Gastrocnemius medialis (tissue), 4 donors: ENCODE measurements around the gene MX2. TPM values are rescaled to one million over a fixed set of nuclear protein-coding genes. Genes with fewer than 3 reads are reported as not detected.

Experiments
- ATAC-seq, 2 donors: fragments of 150-250 bp; one replicate each; pipeline ENCODE4 v1.9.1; 2016
- DNase-seq, 2 donors: peaks; one replicate each; pipeline ENCODE4 v3.0.0-alpha.2; 2019
- H3K27ac ChIP-seq, 4 donors: fragments of 200-600 bp; sonication (generic); 1 replicate in 1 of 4; 2 replicates in 3 of 4; pipeline ENCODE4 v1.5.1; 2016 to 2018; ENCODE audit warnings: mild to moderate bottlenecking in 2 of 4, moderate library complexity in 1 of 4
- H3K27me3 ChIP-seq, 3 donors: fragments of 200-600 bp; sonication (generic) in 2 of 3; 1 replicate in 1 of 3; 2 replicates in 2 of 3; pipeline versions ENCODE4 v1.5.1 to v1.6.0; 2016 to 2019; ENCODE audit warnings: mild to moderate bottlenecking in 1 of 3, moderate library complexity in 1 of 3
- H3K36me3 ChIP-seq, 2 donors: fragments of 200-600 bp; sonication (generic) in 1 of 2; one replicate each; pipeline ENCODE4 v1.5.1; 2017 to 2018
- H3K4me1 ChIP-seq, 2 donors: fragments of 200-600 bp; sonication (generic) in 1 of 2; one replicate each; pipeline ENCODE4 v1.5.1; 2016 to 2017; ENCODE audit warnings: mild to moderate bottlenecking in 2 of 2
- H3K4me3 ChIP-seq, 4 donors: fragments of 200-600 bp; sonication (generic) in 3 of 4; 1 replicate in 1 of 4; 2 replicates in 3 of 4; pipeline ENCODE4 v1.5.1; 2016 to 2019; ENCODE audit warnings: mild to moderate bottlenecking in 2 of 4
- H3K9me3 ChIP-seq, 3 donors: fragments of 200-600 bp; sonication (generic) in 2 of 3; 1 replicate in 1 of 3; 2 replicates in 2 of 3; pipeline ENCODE4 v1.5.1; 2016 to 2019
- CTCF ChIP-seq, 5 experiments: fragments of 450-650 bp in 3 of 5; fragments of 200-600 bp in 2 of 5; sonication (generic) in 2 of 5; IDR thresholded peaks in 4 of 5; conservative IDR thresholded peaks in 1 of 5; 1 replicate in 4 of 5; 2 replicates in 1 of 5; pipeline ENCODE4 v1.5.1; 2016 to 2019; ENCODE audit warnings: antibody characterized with exemption in 5 of 5, mild to moderate bottlenecking in 3 of 5, moderate library complexity in 3 of 5
- POLR2A ChIP-seq, 2 donors: fragments of 450-650 bp; IDR thresholded peaks; one replicate each; pipeline ENCODE4 v1.6.1; 2017; ENCODE audit warnings: antibody characterized with exemption in 2 of 2, mild to moderate bottlenecking in 2 of 2, moderate library complexity in 2 of 2
- in situ Hi-C, 4 donors: fragments of 200-750 bp; cut with MboI; loops; one replicate each; pipeline versions ENCODE4 v1.15.0 to v1.8.0; 2017; ENCODE audit warnings: low sequenced_read_pairs in 4 of 4
- intact Hi-C: fragments of 100-400 bp; cut with DNase I; formaldehyde crosslinking; loops from one replicate; pipeline ENCODE4 v1.15.1; 2023; ENCODE audit warnings: low total_unique reads
- total RNA-seq, 4 donors: library from RNA; depleted of rRNA; stranded (reverse); fragments of >200 nt; gene quantifications; one replicate each; pipeline versions ENCODE4 v1.1.0 to v1.2.3, GENCODE V29; 2016

The MX2 gene
- total RNA-seq, 4 donors from 2014 or later: 1.1 to 6.8 (median 2.2) TPM

DNA sequence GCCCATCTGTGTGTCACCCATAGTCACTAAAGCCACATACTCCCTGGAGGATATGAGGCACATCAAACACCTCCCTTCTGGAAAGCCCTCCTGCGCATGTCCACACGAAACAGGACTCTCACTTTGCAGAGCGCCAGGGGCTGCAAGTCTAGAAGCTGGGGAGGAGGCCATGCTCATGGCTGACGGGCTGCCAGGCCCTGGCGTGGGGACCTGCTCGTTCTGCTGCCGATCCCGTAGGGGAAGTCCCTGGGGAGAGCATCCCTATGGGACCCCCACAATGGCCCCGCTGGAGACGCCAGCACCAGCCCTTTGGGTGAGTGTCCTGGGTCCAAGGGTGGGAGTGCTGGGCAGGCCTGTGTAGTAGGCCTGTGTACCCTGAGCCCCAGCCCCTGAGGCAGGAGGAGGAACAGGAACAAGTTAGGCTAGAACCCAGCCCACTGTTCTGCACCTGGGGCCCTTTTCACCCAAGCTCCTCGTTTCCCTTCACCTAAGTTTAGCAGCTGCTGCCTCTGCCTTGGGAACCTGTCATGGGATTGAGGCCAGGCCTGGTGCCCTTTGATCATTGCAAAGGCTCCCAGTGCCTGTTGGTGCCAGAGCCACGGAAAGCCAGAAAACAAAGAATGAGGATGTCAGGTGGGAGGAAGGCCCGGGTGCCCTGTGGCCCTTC lies 35.3 kb upstream of the MX2 start:
- no peak for DNase-seq
- Histone ChIP-seq H3K27me3 (no peaks in the 10 kb centered on the region), H3K36me3 (no peaks in the 10 kb centered on the region), H3K4me1 (no peaks in the 10 kb centered on the region), H3K9me3 (no peaks in the 10 kb centered on the region), H3K27ac (no peak overlapping the region), H3K4me3 (no peak overlapping the region)
- intact Hi-C loops (no loop called here), in situ Hi-C loops (no loop called here)
- ATAC-seq: no peak
- TF ChIP-seq POLR2A (IDR thresholded peaks at IDR 0.05) (no peak), CTCF (IDR thresholded peaks at IDR 0.05 in 4 of 5, conservative IDR thresholded peaks at IDR 0.05 in 1 of 5) (no peak)

GRCh38 chr21:41327753-41328152 lies 34.1 kb upstream of the MX2 start:
- TF ChIP-seq CTCF (IDR thresholded peaks at IDR 0.05 in 4 of 5, conservative IDR thresholded peaks at IDR 0.05 in 1 of 5) (no peak), POLR2A (IDR thresholded peaks at IDR 0.05) (no peak)
- no peak for DNase-seq
- no peak overlapping the region for H3K27ac ChIP-seq
- H3K4me3 ChIP-seq: no peak overlapping the region
- no peaks in the 10 kb centered on the region for H3K27me3 ChIP-seq
- intact Hi-C loops (no loop called here), in situ Hi-C loops (no loop called here)
- no peak for ATAC-seq
- H3K9me3 ChIP-seq: no peaks in the 10 kb centered on the region
- no peaks in the 10 kb centered on the region for H3K36me3 ChIP-seq
- no peaks in the 10 kb centered on the region for H3K4me1 ChIP-seq

DNA sequence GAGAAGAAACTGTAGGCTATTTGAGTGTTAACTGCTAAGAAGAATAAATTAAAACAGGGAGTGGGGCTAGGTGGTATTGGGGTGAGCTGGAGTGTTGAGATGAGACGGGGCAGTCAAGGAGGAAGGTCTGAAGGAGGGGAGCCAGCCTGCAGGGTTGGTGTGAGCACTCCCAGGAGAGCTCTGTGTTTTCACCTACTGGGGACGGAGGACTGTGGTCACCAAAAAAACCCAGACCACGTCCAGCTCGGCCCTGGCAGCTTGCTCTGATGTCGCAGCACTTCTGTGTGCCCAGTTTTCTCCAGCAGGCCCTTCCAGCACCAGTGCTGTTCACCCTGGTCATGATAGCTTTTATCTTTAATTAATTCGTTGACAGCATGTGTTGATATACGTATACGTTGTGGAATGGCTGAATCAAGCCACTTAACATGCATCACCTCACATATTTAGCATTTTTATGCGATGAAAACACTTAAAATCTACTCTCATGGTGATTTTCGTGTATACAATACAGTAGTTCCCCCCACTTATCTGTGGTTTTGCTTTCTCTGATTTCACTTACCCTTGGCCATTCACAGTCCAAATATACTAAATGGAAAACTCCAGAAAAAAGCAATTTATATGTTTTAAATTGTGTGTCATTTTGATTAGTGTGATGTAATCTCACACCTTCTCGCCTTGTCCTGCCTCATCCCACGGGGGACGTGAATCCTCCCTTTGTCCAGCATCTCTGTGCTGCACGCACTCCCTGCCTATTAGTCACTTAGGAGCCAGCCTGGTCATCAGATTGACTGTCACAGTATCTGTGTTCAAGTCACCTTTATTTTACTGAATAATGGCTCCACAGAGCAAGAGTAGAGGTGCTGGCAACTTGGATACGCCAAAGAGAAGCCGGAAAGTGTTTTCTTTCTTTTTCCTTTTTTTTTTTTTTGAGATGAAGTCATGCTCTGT lies 32.9 kb upstream of the MX2 start:
- no peaks in the 10 kb centered on the region for H3K9me3 ChIP-seq
- no peak for TF ChIP-seq CTCF (IDR thresholded peaks at IDR 0.05 in 4 of 5, conservative IDR thresholded peaks at IDR 0.05 in 1 of 5)
- no peak for TF ChIP-seq POLR2A (IDR thresholded peaks at IDR 0.05)
- H3K27ac ChIP-seq: no peak overlapping the region
- DNase-seq: no peak
- H3K27me3 ChIP-seq: no peaks in the 10 kb centered on the region
- no peaks in the 10 kb centered on the region for H3K4me1 ChIP-seq
- in situ Hi-C loops: no loop called here
- intact Hi-C loops: no loop called here
- H3K36me3 ChIP-seq: no peaks in the 10 kb centered on the region
- no peak for ATAC-seq
- no peak overlapping the region for H3K4me3 ChIP-seq

GRCh38 chr21:41333752-41334151 lies 28.1 kb upstream of the MX2 start:
- Histone ChIP-seq H3K27ac (no peak overlapping the region), H3K36me3 (no peaks in the 10 kb centered on the region), H3K4me1 (no peaks in the 10 kb centered on the region), H3K4me3 (no peak overlapping the region), H3K9me3 (no peaks in the 10 kb centered on the region), H3K27me3 (peaks cover 0 to 3% (median 0%) of the 10 kb centered on the region in 3 donors)
- in situ Hi-C loops (no loop called here), intact Hi-C loops (no loop called here)
- TF ChIP-seq CTCF (IDR thresholded peaks at IDR 0.05 in 4 of 5, conservative IDR thresholded peaks at IDR 0.05 in 1 of 5) (no peak), POLR2A (IDR thresholded peaks at IDR 0.05) (no peak)
- DNase-seq: no peak
- no peak for ATAC-seq
